HG03280 (cell line): Measurements from ENCODE around the gene CTNND2.

Experiments
- ATAC-seq: cut with Tn5 transposase; IDR thresholded peaks from one replicate; pipeline ENCODE4 v1.9.1; 2021; ENCODE audit warnings: mild to moderate bottlenecking, moderate library complexity; ENCODE audit not compliant: unreplicated experiment

CTNND2 gene

DNA sequence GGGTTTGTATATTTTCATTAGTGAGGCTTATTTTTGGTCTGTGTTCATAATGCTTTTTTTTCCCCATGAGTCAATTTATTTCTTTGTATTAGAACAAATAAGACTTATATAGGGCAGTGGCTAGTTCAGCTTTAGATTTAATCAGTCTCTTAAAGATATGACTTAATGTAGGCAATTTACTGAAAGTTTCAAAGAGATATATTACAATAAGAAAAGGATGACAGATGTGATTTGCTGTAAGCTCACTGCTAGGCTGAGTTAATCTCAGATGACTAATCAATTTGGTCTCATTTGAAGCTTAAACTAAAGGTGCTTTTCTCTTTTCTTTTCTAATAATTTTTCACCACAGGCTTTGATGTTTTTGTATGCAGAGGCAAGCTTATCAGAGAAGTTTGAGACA is 851.4 kb downstream of the CTNND2 start:
- ATAC-seq: no peak

DNA sequence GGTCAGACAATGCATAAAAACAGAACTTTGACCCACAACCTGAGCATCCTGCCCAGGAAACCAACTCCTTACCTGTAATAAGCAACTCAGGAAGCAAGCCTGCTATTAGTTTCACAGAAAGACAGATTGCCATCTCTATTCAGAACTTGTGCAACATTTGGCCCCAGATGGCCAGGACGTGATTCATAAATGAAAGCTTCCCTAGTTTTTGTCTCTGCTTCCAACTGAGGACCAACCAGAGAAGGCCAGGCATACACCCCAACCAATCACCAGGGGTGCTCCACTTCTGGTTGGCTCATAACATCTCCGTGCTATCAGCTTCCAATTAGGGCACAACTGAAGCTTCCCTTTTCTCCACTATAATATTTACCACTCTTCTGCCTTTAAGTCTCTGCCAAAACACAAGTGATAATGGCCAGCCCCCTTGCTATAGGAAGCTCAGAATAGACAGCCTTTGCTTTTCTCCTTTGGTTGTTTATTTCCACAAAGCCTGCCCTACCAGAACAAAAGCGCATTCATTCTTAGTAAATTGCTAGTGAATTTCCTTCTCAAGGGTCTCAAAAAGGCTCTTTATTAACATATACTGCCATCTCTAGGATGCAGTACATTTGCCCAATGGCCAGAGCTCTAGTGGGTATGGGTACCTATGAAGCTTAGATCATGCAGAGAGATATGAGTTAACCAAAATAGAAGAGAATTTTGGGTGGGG is 853.5 kb downstream of the CTNND2 start:
- ATAC-seq: no peak

DNA sequence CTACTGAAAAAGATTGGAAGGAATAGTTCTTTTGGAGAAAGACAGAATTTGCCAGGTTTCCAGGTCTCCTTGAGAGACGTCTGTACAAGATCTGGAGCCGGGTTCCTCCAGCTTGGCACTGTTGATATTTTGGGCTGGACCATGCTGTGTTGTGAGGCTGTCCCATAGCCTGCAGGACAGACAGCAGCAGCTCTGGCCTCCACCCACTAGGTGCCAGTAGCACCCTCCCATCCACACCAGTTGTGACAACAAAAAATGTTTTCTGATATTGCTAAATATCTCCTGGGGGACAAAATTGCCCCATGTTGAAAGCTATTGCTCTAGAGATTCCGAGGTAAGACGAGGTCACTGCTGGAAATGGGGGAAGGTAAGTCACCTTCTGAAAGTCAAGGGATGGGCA is 855.5 kb downstream of the CTNND2 start:
- no peak for ATAC-seq

- ATAC-seq: no peak
These were observed 856.6 kb downstream of the CTNND2 start for GRCh38 chr5:11047625-11048024.

- no peak for ATAC-seq
These were observed 857.2 kb downstream of the CTNND2 start for GRCh38 chr5:11047030-11047429.

DNA sequence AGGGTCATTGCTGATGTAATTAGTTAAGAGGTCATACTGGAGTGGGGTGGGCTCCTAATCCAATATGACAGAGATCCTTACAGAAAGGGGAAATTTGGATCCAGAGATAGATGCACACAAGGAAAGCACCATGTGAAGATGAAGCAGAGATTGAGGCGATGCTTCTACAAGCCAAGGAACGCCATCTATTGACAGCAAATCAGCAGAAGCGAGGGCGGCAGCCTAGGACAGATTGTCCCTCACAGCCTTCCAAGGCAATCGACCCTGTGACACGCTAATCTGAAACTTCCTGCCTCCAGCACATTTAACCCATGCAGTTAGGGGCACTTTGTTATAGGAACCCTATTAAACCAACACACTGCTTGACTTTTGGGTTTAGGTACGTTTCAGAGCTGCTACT is 858.1 kb downstream of the CTNND2 start:
- ATAC-seq: no peak

DNA sequence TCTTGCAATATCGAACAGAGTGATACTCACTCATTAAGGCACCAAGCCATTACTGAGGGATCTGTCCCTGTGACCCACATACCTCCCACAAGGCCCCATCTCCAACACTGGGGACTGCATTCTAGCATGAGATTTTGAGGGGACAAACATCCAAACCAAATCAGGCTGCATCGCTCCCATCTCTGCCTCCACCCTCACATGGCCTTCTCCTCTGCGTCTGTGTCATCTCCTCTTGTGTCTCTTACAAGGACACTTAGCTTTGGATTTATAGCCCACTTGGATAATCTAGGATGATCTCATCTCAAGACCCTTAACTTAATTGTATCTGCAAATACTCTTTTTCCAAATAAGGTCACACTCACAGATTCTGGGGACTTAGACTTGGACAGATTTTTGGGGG is 858.8 kb downstream of the CTNND2 start:
- no peak for ATAC-seq

DNA sequence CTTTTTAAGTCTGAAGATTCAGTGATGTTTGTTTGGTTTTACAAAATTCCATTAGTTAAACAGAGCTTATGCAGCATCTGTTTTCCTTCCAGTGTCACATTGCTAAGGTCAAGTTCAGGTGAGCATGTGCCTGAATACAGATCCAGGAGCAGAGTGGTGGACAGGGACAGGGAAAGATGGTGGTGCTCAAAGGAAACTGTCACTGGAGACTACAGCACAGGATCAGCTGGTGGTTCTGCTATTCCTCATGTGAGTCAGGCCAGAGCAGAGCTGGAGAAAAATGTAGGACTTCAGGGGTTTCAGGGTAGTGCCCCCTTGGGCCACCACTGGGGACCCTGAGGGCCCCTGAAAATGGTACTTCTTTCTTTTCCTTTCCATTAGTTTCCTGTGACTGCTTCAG is 859.7 kb downstream of the CTNND2 start:
- no peak for ATAC-seq

DNA sequence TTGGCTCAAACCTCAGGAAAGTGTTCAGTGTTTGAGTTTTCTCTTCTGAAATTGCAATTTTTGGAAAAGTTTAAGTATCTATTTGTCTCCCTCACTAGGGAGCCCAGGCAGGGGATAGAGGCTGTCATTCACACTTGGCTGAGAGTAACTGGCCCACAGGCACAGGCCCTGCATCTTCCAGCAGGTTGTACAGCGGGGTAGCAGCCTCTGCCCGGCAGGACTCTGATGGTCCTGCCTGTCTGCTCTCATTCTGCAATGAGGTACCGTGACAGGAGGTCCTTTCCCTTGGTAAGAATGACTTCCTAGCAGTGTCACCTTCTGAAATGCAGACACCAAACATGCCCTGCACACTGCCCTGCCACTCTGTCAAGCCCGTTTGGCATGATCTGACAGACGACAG is 860.4 kb downstream of the CTNND2 start:
- ATAC-seq: no peak

GRCh38 chr5:11040345-11040744 is 863.9 kb downstream of the CTNND2 start:
- ATAC-seq: no peak

GRCh38 chr5:11038772-11039171 is 865.5 kb downstream of the CTNND2 start:
- no peak for ATAC-seq

DNA sequence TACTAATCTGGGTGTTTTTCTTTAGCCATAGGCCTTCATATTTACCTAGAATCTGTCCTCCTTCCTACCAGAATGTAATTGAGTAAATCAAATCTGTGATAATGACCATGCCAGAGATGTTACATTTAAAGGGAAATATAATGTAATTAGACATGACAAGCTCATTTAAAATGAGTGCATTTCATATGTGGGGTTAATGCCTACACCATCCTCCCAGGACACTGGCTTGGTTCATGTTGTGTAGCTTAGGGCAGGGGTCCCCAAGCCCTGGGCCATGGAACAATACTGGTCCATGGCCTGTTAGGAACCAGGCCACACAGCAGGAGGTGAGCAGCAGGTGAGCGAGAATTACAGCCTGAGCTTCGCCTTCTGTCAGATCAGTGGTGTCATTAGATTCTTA is 866.3 kb downstream of the CTNND2 start:
- no peak for ATAC-seq

GRCh38 chr5:11037080-11037479 is 867.2 kb downstream of the CTNND2 start:
- ATAC-seq: peak; percentile 60

DNA sequence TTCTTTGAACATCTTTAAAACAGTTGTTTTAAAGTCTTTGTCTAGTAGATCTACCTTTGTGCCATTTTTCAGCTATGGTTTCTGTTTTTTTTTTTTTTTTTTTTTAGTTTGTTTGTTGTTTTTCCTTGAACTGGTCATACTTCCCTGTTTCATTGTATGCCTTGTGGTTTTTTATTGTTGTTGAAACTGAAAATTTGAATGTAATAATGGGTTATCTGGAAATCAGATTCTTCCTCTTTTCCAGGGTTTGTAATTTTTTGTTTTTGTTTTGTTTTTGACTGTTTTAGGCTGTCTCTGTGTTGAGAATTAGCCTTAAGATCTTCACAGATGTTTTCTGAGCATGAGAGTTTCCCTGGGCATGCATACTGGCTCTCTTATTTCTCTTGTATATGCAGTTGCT is 873.6 kb downstream of the CTNND2 start:
- ATAC-seq: no peak

- peak; percentile 78 for ATAC-seq
These were observed 876.6 kb downstream of the CTNND2 start for GRCh38 chr5:11027660-11028059.

DNA sequence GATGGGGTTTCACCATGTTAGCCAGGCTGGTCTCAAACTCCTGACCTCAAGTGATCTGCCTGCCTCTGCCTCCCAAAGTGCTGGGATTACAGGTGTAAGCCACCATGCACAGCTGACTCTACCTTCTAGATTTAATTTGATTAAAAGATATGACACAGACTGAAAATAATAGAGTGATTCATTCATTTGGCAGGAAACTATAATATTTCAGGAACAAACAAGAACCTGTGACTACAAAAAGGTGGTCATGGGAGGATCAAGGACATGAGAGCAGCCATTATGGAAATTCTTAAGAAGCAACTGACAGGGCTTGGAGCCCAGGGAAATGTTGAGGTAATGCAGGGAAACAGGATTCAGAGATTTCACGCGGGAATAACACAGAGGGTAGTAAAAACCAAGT is 877.7 kb downstream of the CTNND2 start:
- ATAC-seq: no peak

DNA sequence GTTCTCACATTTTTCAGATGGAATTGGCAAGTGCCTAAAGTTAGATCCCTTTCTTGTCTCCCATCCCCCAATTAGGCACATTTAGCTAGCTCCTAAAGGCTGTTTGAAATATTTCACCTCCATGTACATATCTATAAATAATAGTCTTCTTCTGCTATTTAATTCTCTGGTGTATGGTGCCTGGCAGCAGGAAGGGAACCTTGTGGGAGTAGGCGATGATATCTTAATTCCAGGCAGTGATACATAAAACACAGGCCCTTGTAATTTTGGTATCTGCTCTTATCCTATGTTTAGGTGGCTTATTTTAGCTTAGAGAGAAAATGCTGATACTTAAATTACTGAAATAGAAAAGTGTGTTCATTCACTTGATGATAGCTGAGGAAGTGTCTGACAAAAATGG is 880.3 kb downstream of the CTNND2 start:
- no peak for ATAC-seq

- no peak for ATAC-seq
These were observed 890.5 kb downstream of the CTNND2 start for GRCh38 chr5:11013793-11014192.

DNA sequence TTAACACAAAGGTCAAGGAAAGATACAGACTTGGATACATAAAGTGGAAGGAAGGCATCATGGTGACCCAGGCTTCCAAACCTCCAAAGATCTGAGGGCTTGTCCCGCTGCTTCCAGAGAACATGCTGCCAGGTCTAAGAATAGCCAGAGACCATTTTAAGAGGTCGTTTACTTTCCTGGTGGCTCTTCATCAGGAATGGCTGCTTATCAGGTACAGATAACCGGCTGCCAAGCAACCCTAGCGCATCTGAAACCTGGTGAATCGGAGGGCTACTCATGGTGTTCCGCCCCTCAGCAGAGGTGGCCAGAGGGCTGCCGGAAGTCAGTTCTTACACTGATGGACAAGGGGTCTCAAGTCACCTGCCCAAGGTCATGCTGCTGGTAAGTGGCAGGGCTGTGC is 892.0 kb downstream of the CTNND2 start:
- no peak for ATAC-seq

GRCh38 chr5:11010429-11011210 is 893.6 kb downstream of the CTNND2 start:
- ATAC-seq: no peak

- no peak for ATAC-seq
These were observed 894.7 kb downstream of the CTNND2 start for GRCh38 chr5:11009576-11009975.

DNA sequence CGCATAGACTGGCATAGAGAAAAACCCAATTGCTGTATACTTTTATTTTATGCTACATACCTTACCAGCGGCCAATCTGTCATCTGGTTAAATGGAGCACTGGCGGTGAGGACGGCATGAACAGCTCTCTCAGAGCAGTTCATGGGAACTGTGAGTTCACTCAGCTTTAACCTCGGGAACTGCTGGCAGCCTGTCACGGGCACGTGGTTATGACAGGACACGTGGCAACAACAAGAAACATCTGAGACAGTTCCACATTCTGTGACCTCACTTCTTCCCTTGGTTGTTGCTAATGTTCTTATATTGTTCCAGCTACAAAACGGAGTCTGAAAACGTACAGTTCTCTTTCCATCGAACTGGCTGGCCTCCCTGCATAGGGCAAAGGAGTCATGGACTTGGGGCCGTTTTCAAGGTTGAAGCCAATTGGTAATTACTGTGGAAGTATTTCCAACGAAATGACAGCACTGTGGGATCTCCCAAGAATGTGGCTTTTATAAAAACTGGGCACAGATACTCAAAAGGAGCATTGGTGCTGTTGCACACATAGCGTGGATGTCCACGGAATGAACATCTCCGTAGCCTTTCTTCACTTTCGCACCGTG is 896.9 kb downstream of the CTNND2 start:
- ATAC-seq: no peak
